H1 (cell line): ENCODE results near the gene SEMA3B. TPM values are rescaled to one million over a fixed set of nuclear protein-coding genes. Genes with fewer than 3 reads are reported as not detected.

Experiments used
- CTCF ChIA-PET: fragments of 300-600 bp; sonication (Branson Sonifier 250); formaldehyde crosslinking; loops from one replicate; lab custom pipeline; 2021; ENCODE audit not compliant: partially characterized antibody; lab: Charles Lee
- POLR2A ChIA-PET: fragments of 300-600 bp; sonication (Branson Sonifier 250); formaldehyde crosslinking; loops from one replicate; lab custom pipeline; 2021; ENCODE audit warnings: inconsistent platforms; ENCODE audit not compliant: partially characterized antibody; lab: Charles Lee
- DNase-seq, 2 experiments: peaks; one replicate each; pipeline versions ENCODE4 v3.0.0 to v3.0.0-alpha.2; 2010 to 2022; ENCODE audit warnings: low spot score in 2 of 2, low read depth in 1 of 2, mixed read lengths in 1 of 2
- FAIRE-seq: peaks from 2 replicates; lab custom pipeline; 2011; peaks lifted over from hg19 to GRCh38; lab: Jason Lieb, UNC
- H2AFZ ChIP-seq: 2 replicates; pipeline ENCODE4 v1.8.1; 2012; ENCODE audit warnings: low read length, inconsistent platforms
- H2AK5ac ChIP-seq: 2 replicates; pipeline ENCODE4 v1.6.1; 2013; ENCODE audit warnings: low read depth, low read length
- H2BK120ac ChIP-seq: replicated peaks from 2 replicates; pipeline ENCODE3; 2013; ENCODE audit warnings: low read depth, low read length, inconsistent platforms
- H2BK12ac ChIP-seq: 2 replicates; pipeline ENCODE4 v1.6.1; 2013; ENCODE audit warnings: low read depth, low read length
- H2BK15ac ChIP-seq: 2 replicates; pipeline ENCODE4 v1.6.1; 2013; ENCODE audit warnings: low read length
- H2BK20ac ChIP-seq: 2 replicates; pipeline ENCODE4 v1.6.1; 2013; ENCODE audit warnings: low read length
- H2BK5ac ChIP-seq: 2 replicates; pipeline ENCODE4 v1.6.1; 2013; ENCODE audit warnings: low read depth, low read length
- H3K14ac ChIP-seq: 2 replicates; pipeline ENCODE4 v1.6.1; 2013; ENCODE audit warnings: inconsistent platforms; ENCODE audit not compliant: insufficient read length
- H3K18ac ChIP-seq: 2 replicates; pipeline ENCODE4 v1.6.1; 2013; ENCODE audit warnings: low read length; ENCODE audit errors: extremely low read depth
- H3K23ac ChIP-seq: 2 replicates; pipeline ENCODE4 v1.6.1; 2013; ENCODE audit warnings: inconsistent platforms; ENCODE audit not compliant: insufficient read length
- H3K23me2 ChIP-seq: 2 replicates; pipeline ENCODE4 v1.6.1; 2013; ENCODE audit warnings: low read depth, low read length
- H3K27ac ChIP-seq: 2 replicates; pipeline ENCODE4 v1.6.1; 2011; ENCODE audit warnings: low read depth, low read length, inconsistent platforms
- H3K27me3 ChIP-seq, 4 experiments: replicated peaks in 1 of 4; 1 replicate in 1 of 4; 2 replicates in 3 of 4; pipeline versions ENCODE4 v1.6.1 to v1.8.1; 2011 to 2013; ENCODE audit warnings: low read length in 3 of 4, mild to moderate bottlenecking in 3 of 4, inconsistent platforms in 2 of 4, mixed read lengths in 2 of 4, moderate library complexity in 1 of 4; ENCODE audit not compliant: control insufficient read depth in 3 of 4, insufficient read depth in 3 of 4; ENCODE audit errors: extremely low read depth in 1 of 4
- H3K36me3 ChIP-seq, 4 experiments: 2 replicates each; pipeline versions ENCODE4 v1.6.1 to v1.8.1; 2011 to 2013; ENCODE audit warnings: mild to moderate bottlenecking in 4 of 4, low read length in 3 of 4, moderate library complexity in 2 of 4, control low read depth in 1 of 4, inconsistent platforms in 1 of 4; ENCODE audit not compliant: insufficient read depth in 4 of 4, control insufficient read depth in 2 of 4
- H3K4ac ChIP-seq: replicated peaks from 2 replicates; pipeline ENCODE3; 2013; ENCODE audit warnings: low read length, low read depth, mixed read lengths, inconsistent platforms; ENCODE audit not compliant: insufficient read length
- H3K4me1 ChIP-seq, 4 experiments: replicated peaks in 1 of 4; 1 replicate in 1 of 4; 2 replicates in 3 of 4; pipeline versions ENCODE4 v1.6.1 to v1.8.1; 2011 to 2013; ENCODE audit warnings: low read length in 3 of 4, inconsistent platforms in 2 of 4, mixed read lengths in 1 of 4; ENCODE audit not compliant: insufficient read depth in 4 of 4, control insufficient read depth in 3 of 4
- H3K4me2 ChIP-seq, 2 experiments: 2 replicates each; pipeline versions ENCODE4 v1.6.1 to v1.8.1; 2011 to 2013; ENCODE audit warnings: low read depth in 2 of 2, low read length in 2 of 2, control low read depth in 1 of 2, inconsistent platforms in 1 of 2, mild to moderate bottlenecking in 1 of 2; ENCODE audit not compliant: insufficient read depth in 1 of 2
- H3K4me3 ChIP-seq, 4 experiments: fragments of 200-600, 300-600 bp in 1 of 4; sonication (generic), shearing (Covaris generic), sonication (Bioruptor Twin) in 1 of 4; 2 replicates each; pipeline versions ENCODE4 v1.5.1 to v1.8.1; 2011 to 2016; ENCODE audit warnings: low read length in 4 of 4, low read depth in 3 of 4, control low read depth in 2 of 4, inconsistent platforms in 2 of 4, mild to moderate bottlenecking in 2 of 4, mixed read lengths in 1 of 4, moderate library complexity in 1 of 4; ENCODE audit not compliant: insufficient read depth in 2 of 4; ENCODE audit errors: extremely low read depth in 1 of 4
- H3K56ac ChIP-seq: replicated peaks from 2 replicates; pipeline ENCODE3; 2013; ENCODE audit warnings: low read depth, mild to moderate bottlenecking, mixed read lengths, low read length, inconsistent platforms; ENCODE audit not compliant: insufficient read length
- H3K79me1 ChIP-seq: 2 replicates; pipeline ENCODE4 v1.6.1; 2013; ENCODE audit warnings: low read depth, low read length, control low read depth
- H3K79me2 ChIP-seq, 2 experiments: 2 replicates each; pipeline versions ENCODE4 v1.6.1 to v1.8.1; 2012 to 2013; ENCODE audit warnings: low read length in 2 of 2, mild to moderate bottlenecking in 2 of 2, inconsistent platforms in 1 of 2; ENCODE audit not compliant: insufficient read depth in 2 of 2, control insufficient read depth in 1 of 2
- H3K9ac ChIP-seq, 4 experiments: replicated peaks in 1 of 4; 1 replicate in 1 of 4; 2 replicates in 3 of 4; pipeline versions ENCODE4 v1.6.1 to v1.8.1; 2011 to 2013; ENCODE audit warnings: low read depth in 3 of 4, low read length in 3 of 4, control low read depth in 2 of 4, mild to moderate bottlenecking in 2 of 4, moderate library complexity in 2 of 4, inconsistent platforms in 1 of 4; ENCODE audit errors: extremely low read depth in 1 of 4
- H3K9me3 ChIP-seq, 2 experiments: 2 replicates each; pipeline versions ENCODE4 v1.6.1 to v1.8.1; 2012 to 2013; ENCODE audit warnings: mild to moderate bottlenecking in 2 of 2, moderate library complexity in 2 of 2, control low read depth in 1 of 2, inconsistent platforms in 1 of 2, low read depth in 1 of 2, low read length in 1 of 2, mixed read lengths in 1 of 2; ENCODE audit not compliant: insufficient read depth in 2 of 2
- H4K20me1 ChIP-seq, 2 experiments: replicated peaks in 1 of 2; 2 replicates each; pipeline versions ENCODE3 to v1.8.1; 2011 to 2013; ENCODE audit warnings: inconsistent platforms in 2 of 2, low read length in 2 of 2, mild to moderate bottlenecking in 1 of 2; ENCODE audit not compliant: insufficient read depth in 2 of 2, control insufficient read depth in 1 of 2
- H4K5ac ChIP-seq: 2 replicates; pipeline ENCODE4 v1.6.1; 2013; ENCODE audit warnings: low read length, low read depth, mixed read lengths, inconsistent platforms; ENCODE audit not compliant: insufficient read length
- H4K8ac ChIP-seq: 2 replicates; pipeline ENCODE4 v1.8.0; 2013; ENCODE audit warnings: mild to moderate bottlenecking, moderate library complexity, low read length, inconsistent platforms; ENCODE audit not compliant: insufficient read depth; ENCODE audit errors: extremely low read depth
- H4K91ac ChIP-seq: replicated peaks from 2 replicates; pipeline ENCODE3; 2013; ENCODE audit warnings: low read length, mixed read lengths, inconsistent platforms; ENCODE audit not compliant: insufficient read length
- EZH2 ChIP-seq: fragments of 200-600 bp; sonication (generic); IDR thresholded peaks from 2 replicates; pipeline ENCODE4 v1.7.1; 2012; ENCODE audit warnings: low read depth, mild to moderate bottlenecking, moderate library complexity, low read length, inconsistent platforms; ENCODE audit not compliant: severe bottlenecking
- PHF8 ChIP-seq: fragments of 200-600 bp; sonication (generic); conservative IDR thresholded peaks from 2 replicates; pipeline ENCODE4 v1.7.1; 2012; ENCODE audit warnings: low read depth, mild to moderate bottlenecking, inconsistent platforms, low read length, moderate library complexity
- RAD21 ChIP-seq, 2 experiments: IDR thresholded peaks in 1 of 2; conservative IDR thresholded peaks in 1 of 2; 2 replicates each; pipeline ENCODE4 v1.6.1; 2011; ENCODE audit warnings: low read depth in 2 of 2, low read length in 2 of 2, improper control_type of control experiment in 1 of 2, inconsistent platforms in 1 of 2, mild to moderate bottlenecking in 1 of 2, moderate library complexity in 1 of 2
- WGBS, 2 experiments: shearing (Covaris generic) in 1 of 2; methylation state at CpG; one replicate each; pipeline versions ENCODE4 v1.1.6 to v1.1.7; 2013 to 2015; ENCODE audit warnings: low lambda C conversion rate in 2 of 2, mixed read lengths in 2 of 2, inconsistent platforms in 1 of 2, low coverage in 1 of 2, missing lambda C conversion rate in 1 of 2; ENCODE audit not compliant: insufficient replicate concordance in 2 of 2, insufficient coverage in 1 of 2, insufficient read length in 1 of 2; ENCODE audit errors: extremely low coverage in 1 of 2, missing lambda C conversion rate in 1 of 2; 5-methylcytosine and 5-hydroxymethylcytosine counted together
- polyA plus RNA-seq, 7 experiments: library from polyadenylated mRNA; depleted of rRNA in 3 of 7; stranded (reverse) in 5 of 7; unstranded in 2 of 7; fragments of >200 nt in 5 of 7; fragments of 200-250 nt in 2 of 7; gene quantifications; 1 replicate in 5 of 7; 2 replicates in 1 of 7; 4 replicates in 1 of 7; pipeline versions ENCODE4 v1.2.1 to v1.2.3, GENCODE V29; 2011 to 2013; ENCODE audit warnings: missing spikeins in 2 of 7, mixed read lengths in 2 of 7
- total RNA-seq: library from RNA; stranded (reverse); fragmentation: NEBNext Ultra II Directional; extraction: Animal tissue kit (Norgen Biotek cat#: 25700); gene quantifications from 2 replicates; pipeline ENCODE4 v1.2.1, GENCODE V29; 2021

Gene SEMA3B
- total and polyA plus RNA-seq, 2 of the 8 experiments (the other 6 are each of a cell fraction or from before 2014, with no cell fraction given) = 3.0 to 4.7 TPM

- CTCF ChIA-PET = interaction anchor here (0.5 to 3.0 kb wide), 8 partner anchors 9 to 56 kb away, joined by 3 to 16 read pairs (median 3); partner anchors contain the start of gene LSMEM2
- Histone ChIP-seq H4K8ac (peak overlapping the region; percentile 82), H3K79me2 (peaks cover 0 to under 1% of the 10 kb centered on the region in 2 experiments; a peak in 1 of 4 replicates), H2BK5ac (no peak overlapping the region), H3K4me3 (no peak overlapping the region), H3K9ac (no peak overlapping the region), H3K14ac (no peak overlapping the region), H4K20me1 (peaks cover 0 to 2% of the 10 kb centered on the region in 2 experiments), H2AFZ (no peak overlapping the region), H3K18ac (no peak overlapping the region), H3K23ac (no peak overlapping the region), H3K56ac (no peak overlapping the region), H2BK15ac (no peak overlapping the region), H4K91ac (no peak overlapping the region), H2BK120ac (no peak overlapping the region), H3K4me1 (peaks cover 0 to 19% (median 8%) of the 10 kb centered on the region in 4 experiments; a peak in 5 of 7 replicates), H3K79me1 (no peaks in the 10 kb centered on the region), H3K4ac (no peak overlapping the region), H3K36me3 (no peaks in the 10 kb centered on the region), H3K4me2 (no peak overlapping the region), H3K23me2 (peaks cover 8% of the 10 kb centered on the region; the same call in 1 of the 2 replicates), H2BK20ac (no peak overlapping the region), H3K9me3 (no peaks in the 10 kb centered on the region), H3K27ac (no peak overlapping the region), H2AK5ac (no peak overlapping the region), H2BK12ac (no peak overlapping the region), H4K5ac (no peak overlapping the region), H3K27me3 (no peaks in the 10 kb centered on the region; a peak in 1 of 7 replicates)
- WGBS, 2 experiments = 90% methylated on average over 18 of the region's 18 CpGs; no CpG with 5 or more reads in 1 of the 2 experiments
- DNase-seq = no peak
- FAIRE-seq = no peak
- POLR2A ChIA-PET = interaction anchor here (0.9 to 11.3 kb wide), 5 partner anchors 18 to 74 kb away, joined by 3 to 149 read pairs (median 3); partner anchors contain the start of genes HYAL2 and LSMEM2
- TF ChIP-seq PHF8 = no peak
- no peak for TF ChIP-seq EZH2
- TF ChIP-seq RAD21 (IDR thresholded peaks at IDR 0.05 in 1 of 2, conservative IDR thresholded peaks at IDR 0.05 in 1 of 2; ENCODE audit: low read depth in 2 of 2, low read length in 2 of 2) = no peak
Observed at GRCh38 chr3:50296721-50297383, 27.9 kb downstream of the SEMA3B start.
